Measurements from ENCODE around the gene CACNA1C.

DNA sequence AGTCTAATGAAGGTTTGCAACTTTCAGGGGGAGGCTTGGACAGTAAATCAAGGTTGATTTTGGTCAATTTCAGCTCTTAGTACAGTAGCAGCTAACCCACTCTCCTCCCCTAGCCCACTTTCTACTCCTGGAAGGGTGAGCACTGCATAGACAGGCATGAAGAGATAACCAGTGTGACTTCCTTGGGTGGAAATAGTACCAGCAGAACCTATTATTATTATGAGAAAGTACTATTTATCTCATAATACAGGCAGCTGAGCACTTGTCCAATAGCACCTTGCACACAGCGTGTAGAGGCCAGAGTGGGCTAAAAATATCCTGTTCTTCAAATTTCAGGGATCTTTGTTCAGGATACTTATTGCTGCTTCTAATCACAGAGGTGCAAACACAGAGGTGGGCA, 645.8 kb downstream of the CACNA1C start:
- TF ChIP-seq CTCF (conservative IDR thresholded peaks at IDR 0.05 in 1 of 2, IDR thresholded peaks at IDR 0.05 in 1 of 2; ENCODE audit: extremely low read depth in 1 of 2, insufficient read depth in 1 of 2, low read depth in 1 of 2, low read length in 2 of 2): no peak
- TF ChIP-seq EZH2 (IDR thresholded peaks at IDR 0.05; ENCODE audit: borderline replicate concordance, low read length): no peak
